Glutamatergic neuron (in vitro differentiated cells): ENCODE results near the gene CLASP2. TPM values are rescaled to one million over a fixed set of nuclear protein-coding genes. Genes with fewer than 3 reads are reported as not detected.
A peak's percentile ranks its signal among the peaks of the same experiment; 100 is the strongest.

Source experiments
- DNase-seq: peaks from one replicate; pipeline ENCODE4 v3.0.0; 2022
- H3K27ac Mint-ChIP-seq: one replicate; pipeline ENCODE4 v1.8.0; 2020; ENCODE audit warnings: mild to moderate bottlenecking, mixed read lengths, inconsistent platforms; ENCODE audit not compliant: unreplicated experiment
- H3K27me3 Mint-ChIP-seq: one replicate; pipeline ENCODE4 v1.8.0; 2020; ENCODE audit warnings: mild to moderate bottlenecking, moderate library complexity, mixed read lengths, inconsistent platforms; ENCODE audit not compliant: unreplicated experiment
- H3K36me3 Mint-ChIP-seq: one replicate; pipeline ENCODE4 v1.8.0; 2020; ENCODE audit warnings: mild to moderate bottlenecking, mixed read lengths, inconsistent platforms; ENCODE audit not compliant: unreplicated experiment
- H3K4me1 Mint-ChIP-seq: one replicate; pipeline ENCODE4 v1.8.0; 2020; ENCODE audit warnings: mild to moderate bottlenecking, low read depth, mixed read lengths, inconsistent platforms; ENCODE audit not compliant: unreplicated experiment
- H3K4me3 Mint-ChIP-seq: one replicate; pipeline ENCODE4 v1.8.0; 2020; ENCODE audit warnings: mild to moderate bottlenecking, mixed read lengths, inconsistent platforms; ENCODE audit not compliant: unreplicated experiment
- H3K9me3 Mint-ChIP-seq: one replicate; pipeline ENCODE4 v1.8.0; 2020; ENCODE audit warnings: mild to moderate bottlenecking, moderate library complexity, mixed read lengths, inconsistent platforms; ENCODE audit not compliant: unreplicated experiment
- CTCF ChIP-seq: fragments of 200-600 bp; sonication (generic); IDR thresholded peaks from one replicate; pipeline ENCODE4 v1.5.0; 2021; ENCODE audit not compliant: partially characterized antibody, unreplicated experiment
- total RNA-seq: library from RNA; stranded (reverse); fragmentation: NEBNext Ultra II Directional; extraction: Animal tissue kit (Norgen Biotek cat#: 25700); gene quantifications from one replicate; pipeline ENCODE4 v1.2.1, GENCODE V29; 2021; ENCODE audit not compliant: unreplicated experiment

The CLASP2 gene
- total RNA-seq, 1 donor from 2014 or later: 384 TPM

GRCh38 chr3:33663042-33663441 is 55.0 kb downstream of the CLASP2 start:
- Mint-ChIP-seq H3K9me3 (peaks cover 13% of the 10 kb centered on the region), H3K27ac (no peak overlapping the region), H3K36me3 (no peaks in the 10 kb centered on the region), H3K4me1 (peaks cover 24% of the 10 kb centered on the region), H3K27me3 (no peaks in the 10 kb centered on the region), H3K4me3 (no peak overlapping the region)
- no peak for TF ChIP-seq CTCF
- no peak for DNase-seq

GRCh38 chr3:33659856-33660434 is 58.1 kb downstream of the CLASP2 start:
- peaks cover 11% of the 10 kb centered on the region for H3K9me3 Mint-ChIP-seq
- no peak for DNase-seq
- peaks cover 29% of the 10 kb centered on the region for H3K4me1 Mint-ChIP-seq
- TF ChIP-seq CTCF: no peak
- peak overlapping the region; percentile 98 for H3K4me3 Mint-ChIP-seq
- no peaks in the 10 kb centered on the region for H3K36me3 Mint-ChIP-seq
- peak overlapping the region; percentile 98 for H3K27ac Mint-ChIP-seq
- H3K27me3 Mint-ChIP-seq: no peaks in the 10 kb centered on the region

- peak overlapping the region; percentile 98 for H3K27ac Mint-ChIP-seq
- H3K27me3 Mint-ChIP-seq: no peaks in the 10 kb centered on the region
- peaks cover 29% of the 10 kb centered on the region for H3K4me1 Mint-ChIP-seq
- peak; percentile 80 for DNase-seq
- H3K4me3 Mint-ChIP-seq: peak overlapping the region; percentile 98
- H3K9me3 Mint-ChIP-seq: peaks cover 11% of the 10 kb centered on the region
- H3K36me3 Mint-ChIP-seq: no peaks in the 10 kb centered on the region
- TF ChIP-seq CTCF: no peak
Measured at GRCh38 chr3:33658991-33659848, 58.8 kb downstream of the CLASP2 start.

GRCh38 chr3:33658621-33658990 is 59.4 kb downstream of the CLASP2 start:
- TF ChIP-seq CTCF: no peak
- peaks cover 11% of the 10 kb centered on the region for H3K9me3 Mint-ChIP-seq
- H3K36me3 Mint-ChIP-seq: no peaks in the 10 kb centered on the region
- peaks cover 29% of the 10 kb centered on the region for H3K4me1 Mint-ChIP-seq
- DNase-seq: no peak
- H3K27me3 Mint-ChIP-seq: no peaks in the 10 kb centered on the region
- peak overlapping the region; percentile 98 for H3K27ac Mint-ChIP-seq
- H3K4me3 Mint-ChIP-seq: peak overlapping the region; percentile 98

DNA sequence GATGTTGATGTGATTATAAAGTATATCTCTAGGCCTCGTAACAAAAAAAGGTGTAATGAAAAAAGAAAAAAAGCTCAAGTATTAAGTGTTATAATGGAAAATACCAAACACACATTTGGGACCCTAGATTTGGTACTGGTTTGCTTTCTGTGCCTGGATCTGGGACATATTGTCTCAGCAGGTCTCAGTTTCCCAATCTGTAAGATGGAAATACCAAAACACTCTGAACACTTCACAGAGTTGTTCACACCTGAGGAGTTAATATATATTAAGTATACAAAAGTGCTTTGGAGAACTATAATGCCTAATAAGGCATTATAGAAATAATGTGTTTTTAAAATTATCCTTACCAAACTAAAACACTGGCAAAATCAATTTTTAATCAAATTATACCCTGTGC is 60.0 kb downstream of the CLASP2 start:
- TF ChIP-seq CTCF: no peak
- no peak for DNase-seq
- Mint-ChIP-seq H3K27ac (peak overlapping the region; percentile 79), H3K27me3 (no peaks in the 10 kb centered on the region), H3K9me3 (peaks cover 11% of the 10 kb centered on the region), H3K4me1 (peaks cover 31% of the 10 kb centered on the region), H3K4me3 (peak overlapping the region; percentile 98), H3K36me3 (no peaks in the 10 kb centered on the region)
